COLO668 (cell line): Measurements from ENCODE around the gene XYLT1.

Experiments used
- DNase-seq: peaks from one replicate; lab custom pipeline; 2025; ENCODE audit not compliant: unreplicated experiment; lab: John Stamatoyannopoulos, UW

XYLT1 gene

DNA sequence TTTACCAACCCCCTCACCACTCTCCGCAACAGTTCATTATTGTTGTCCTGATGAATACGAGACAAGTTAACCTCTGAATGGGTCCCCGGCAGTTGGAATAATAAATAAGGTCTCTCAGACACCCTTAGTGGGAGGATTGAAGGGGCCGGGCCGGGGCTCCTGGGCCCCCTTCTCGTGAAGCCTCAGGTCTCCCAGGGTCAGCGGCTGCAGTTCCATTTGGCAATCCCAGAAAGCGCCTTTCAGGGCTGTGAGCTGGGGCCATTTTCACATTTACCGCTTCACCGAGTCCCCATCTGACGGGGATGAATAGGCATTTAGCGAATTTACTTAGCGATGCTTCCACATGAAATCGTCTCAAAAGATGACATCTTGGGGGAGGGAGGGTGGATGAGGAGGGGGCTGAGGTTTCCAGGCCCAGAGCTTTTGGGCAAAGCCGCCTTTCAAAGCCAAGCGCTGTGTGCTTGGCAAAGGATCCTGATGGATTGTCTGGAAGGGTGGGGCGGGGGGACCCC lies 309.8 kb downstream of the XYLT1 start:
- DNase-seq, result no peak

DNA sequence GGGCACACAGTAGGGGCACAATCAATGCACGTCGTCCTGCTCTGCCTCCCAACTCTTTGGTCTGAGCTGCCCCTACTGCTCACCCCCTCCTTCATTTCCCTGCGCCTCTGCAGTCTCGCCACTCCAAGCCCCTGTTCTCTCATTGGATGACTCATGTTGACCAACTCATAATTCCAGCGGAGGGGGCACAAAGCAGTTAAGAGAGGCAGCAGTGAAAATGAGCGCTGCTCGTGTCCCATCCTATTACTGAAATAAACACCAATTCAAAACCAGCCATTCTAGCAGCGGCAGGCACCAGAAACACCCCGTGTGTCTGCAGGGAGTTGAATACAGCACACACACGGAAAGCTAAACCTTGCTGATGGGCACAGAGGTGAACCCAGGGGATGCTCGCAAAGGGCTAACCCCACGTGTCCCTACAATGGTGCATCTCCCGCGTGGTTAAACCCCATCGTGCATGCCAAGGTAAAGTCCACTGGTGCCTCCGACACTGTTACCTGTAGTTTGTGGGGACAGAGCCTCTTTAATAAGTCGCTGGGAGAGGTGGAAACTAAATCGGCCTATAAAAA lies 310.4 kb downstream of the XYLT1 start:
- DNase-seq, result no peak

DNA sequence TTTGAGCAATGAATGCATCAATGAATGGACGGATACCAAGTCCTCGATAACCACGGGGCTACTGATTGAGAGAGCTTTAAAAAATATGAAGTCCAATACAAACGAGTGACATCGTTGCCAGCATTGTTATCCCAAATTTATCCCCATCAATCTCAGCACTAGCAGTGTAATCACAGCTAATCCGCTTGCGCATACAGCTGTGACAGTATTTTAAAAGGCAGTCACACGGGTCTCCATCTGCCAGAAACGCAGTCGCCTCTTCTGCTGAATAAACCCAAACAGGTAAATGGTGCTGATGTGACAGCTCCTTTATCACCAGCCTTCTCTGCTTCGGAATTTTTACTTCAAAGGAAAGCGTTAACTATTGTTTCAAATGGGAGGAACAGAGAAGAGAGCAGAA lies 311.1 kb downstream of the XYLT1 start:
- no peak for DNase-seq

DNA sequence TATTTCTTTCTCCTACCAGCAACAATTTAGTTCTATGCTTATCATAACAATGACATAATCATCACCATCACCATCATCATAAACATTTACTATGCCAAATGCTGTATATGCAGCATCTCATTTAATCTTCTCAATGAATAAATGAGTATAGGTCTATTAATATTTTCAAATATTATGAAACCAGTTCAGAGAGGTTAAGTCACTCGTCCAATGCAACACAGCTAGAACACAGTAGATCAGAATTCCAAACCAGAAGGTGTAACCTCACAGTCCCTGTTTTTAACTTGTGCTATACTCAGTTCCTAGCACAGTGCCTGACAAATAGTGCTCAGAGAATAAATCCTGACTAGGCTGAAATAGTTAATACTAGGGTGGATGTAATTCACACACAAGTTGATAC lies 314.8 kb downstream of the XYLT1 start:
- no peak for DNase-seq

DNA sequence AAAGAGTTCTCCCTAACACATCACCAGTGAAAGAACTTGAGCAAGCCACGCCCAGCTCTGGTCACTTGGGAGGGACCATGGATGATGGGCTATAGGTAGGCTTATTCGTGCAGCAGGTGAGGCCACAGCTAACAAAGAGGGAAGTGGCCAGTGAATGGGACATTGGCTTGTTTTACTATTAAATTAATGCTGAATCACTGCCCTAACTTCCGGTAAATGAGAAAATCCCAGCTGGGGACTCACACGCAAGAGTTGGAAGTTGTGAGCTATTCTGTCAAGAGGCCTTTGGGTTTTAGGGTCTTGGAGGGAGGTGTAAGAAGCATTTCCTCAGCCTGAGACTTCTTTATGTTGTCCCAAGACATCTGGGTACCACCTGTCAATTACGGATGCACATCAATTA lies 315.3 kb downstream of the XYLT1 start:
- DNase-seq, result no peak

DNA sequence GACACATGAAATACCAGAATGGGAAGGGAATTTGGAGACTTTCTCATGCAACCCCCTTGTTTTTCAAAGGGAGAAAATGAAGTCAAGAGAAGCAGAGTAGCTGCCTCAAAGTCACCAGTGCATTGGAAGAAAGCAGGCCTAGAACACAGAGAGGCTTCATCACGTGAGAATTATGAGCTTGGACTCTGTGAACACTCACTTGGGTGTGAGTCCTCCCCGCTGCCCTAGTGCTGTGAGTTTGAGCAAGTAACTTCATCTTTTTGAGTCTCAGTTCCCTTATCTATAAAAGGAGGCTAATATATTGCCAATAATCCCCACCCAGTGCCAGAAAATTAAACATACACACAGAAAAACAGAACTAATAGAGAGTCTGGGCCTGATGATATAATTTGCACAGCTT lies 315.8 kb downstream of the XYLT1 start:
- no peak for DNase-seq

DNA sequence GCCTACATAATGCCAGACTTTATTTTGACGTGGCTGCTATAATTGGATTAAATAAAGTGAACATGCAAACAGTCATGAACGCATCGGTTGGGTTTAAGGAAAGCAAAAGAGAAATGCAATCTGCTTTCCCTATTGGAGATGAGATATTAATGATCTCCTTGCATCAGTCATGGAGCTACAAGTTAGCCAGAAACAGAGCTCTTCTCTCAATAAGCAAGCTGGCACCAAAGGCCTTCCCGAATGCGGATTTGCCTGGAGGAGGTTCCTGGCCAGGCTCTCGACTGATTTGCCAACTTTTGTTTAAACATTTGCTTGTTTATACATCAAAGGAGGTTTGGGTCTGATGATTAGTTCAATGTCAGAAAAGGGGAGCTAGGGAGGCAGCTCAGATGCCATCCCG lies 318.4 kb downstream of the XYLT1 start:
- DNase-seq, result no peak

DNA sequence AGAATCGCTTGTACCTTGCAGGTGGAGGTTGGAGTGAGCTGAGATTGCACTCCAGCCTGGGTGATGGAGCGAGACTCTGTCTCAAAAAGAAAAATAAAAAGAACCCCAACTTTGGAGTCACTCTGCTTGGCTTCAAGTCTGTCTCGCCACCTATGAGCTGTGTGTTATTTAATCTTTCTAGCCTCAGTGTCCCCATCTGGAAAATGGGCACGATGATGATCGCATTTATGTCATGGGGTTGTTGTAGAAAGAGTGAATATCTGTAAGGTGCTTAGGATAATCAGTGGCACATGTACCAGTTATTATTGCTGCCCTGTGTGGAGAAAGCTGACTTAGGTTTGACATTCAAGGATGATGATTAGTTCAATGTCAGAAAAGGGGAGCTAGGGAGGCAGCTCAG lies 319.4 kb downstream of the XYLT1 start:
- no peak for DNase-seq

DNA sequence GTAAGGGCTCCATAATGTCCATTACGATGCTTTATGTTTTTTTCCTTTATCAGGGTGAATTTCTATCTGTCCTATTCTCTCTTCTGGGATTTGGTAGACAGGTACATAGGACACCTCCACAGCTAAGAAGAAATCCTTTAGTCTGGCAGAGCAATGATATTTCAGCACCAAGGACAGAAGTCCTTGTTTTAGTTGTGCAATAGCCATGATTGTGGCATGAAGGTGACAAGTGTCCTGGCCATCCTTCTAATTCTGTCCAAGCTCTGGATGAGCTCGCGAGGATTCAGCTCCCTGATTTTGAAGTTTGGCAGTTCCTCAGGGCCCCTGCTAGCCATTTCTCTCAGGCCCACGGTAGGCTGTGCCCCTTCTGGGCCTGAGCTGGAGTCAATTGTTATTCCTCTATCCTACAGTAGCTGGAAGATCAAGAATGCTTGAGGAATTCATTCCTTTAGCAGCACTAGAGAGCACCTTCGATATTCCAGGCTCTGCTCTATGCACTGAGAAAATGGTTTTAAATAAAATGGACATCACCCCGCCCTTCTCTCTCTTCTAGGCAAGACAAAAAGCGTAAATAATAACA lies 320.8 kb downstream of the XYLT1 start:
- no peak for DNase-seq

DNA sequence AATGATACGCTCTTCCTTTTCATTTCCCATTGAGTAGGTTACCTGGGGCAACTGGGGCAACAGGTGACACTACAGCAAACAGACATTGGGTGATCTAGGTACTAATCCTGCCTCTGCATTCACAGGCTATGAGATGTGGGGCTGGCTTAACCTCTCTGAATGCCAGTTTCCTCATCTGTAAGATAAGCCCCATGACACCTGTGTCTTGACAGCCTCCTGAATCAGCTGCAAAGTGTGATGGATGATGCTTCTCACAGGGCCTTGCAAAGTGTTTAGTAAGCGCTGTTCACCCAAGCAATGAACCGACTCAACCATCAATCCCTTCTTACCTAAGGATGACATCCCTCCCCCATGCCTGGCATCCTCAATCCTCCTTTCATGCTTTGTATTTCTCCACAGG lies 322.8 kb downstream of the XYLT1 start:
- no peak for DNase-seq

DNA sequence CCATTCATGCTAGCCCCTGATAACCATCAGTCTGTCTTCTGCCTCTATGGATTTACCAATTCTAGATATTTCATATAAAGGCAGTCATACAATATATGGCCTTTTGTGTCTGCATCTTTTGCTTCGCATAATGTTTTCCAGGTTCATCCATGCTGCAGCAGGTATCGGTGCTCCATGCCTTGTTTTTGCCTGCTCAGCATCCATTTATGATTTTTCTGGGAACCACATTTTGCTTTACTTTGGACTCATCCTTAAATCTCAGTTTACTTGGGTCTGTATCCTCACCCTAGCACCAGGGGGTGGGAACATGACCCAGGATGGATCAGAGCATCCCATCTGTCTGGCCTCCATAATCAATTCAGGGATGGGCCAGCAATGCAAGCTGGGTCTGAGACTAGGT lies 325.7 kb downstream of the XYLT1 start:
- DNase-seq, result no peak

DNA sequence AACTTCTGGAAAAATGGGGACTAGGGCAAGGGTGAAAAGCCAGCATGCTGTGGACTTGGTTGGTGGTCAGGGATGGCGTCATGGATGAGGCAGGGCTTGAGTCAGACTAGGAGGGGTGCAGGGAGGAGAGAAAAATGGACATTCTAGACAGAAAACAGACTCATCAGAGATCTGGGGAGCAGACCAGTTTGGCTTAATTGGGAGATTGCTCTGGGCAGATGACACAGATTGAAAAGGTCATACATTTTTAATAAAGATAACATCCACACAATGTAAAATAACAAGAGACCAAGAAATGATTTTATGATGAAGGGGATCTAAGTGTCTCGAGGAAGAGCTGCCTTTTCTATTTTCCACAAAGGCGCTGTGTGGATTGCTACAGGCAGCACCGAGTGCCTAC lies 326.3 kb downstream of the XYLT1 start:
- DNase-seq, result no peak

DNA sequence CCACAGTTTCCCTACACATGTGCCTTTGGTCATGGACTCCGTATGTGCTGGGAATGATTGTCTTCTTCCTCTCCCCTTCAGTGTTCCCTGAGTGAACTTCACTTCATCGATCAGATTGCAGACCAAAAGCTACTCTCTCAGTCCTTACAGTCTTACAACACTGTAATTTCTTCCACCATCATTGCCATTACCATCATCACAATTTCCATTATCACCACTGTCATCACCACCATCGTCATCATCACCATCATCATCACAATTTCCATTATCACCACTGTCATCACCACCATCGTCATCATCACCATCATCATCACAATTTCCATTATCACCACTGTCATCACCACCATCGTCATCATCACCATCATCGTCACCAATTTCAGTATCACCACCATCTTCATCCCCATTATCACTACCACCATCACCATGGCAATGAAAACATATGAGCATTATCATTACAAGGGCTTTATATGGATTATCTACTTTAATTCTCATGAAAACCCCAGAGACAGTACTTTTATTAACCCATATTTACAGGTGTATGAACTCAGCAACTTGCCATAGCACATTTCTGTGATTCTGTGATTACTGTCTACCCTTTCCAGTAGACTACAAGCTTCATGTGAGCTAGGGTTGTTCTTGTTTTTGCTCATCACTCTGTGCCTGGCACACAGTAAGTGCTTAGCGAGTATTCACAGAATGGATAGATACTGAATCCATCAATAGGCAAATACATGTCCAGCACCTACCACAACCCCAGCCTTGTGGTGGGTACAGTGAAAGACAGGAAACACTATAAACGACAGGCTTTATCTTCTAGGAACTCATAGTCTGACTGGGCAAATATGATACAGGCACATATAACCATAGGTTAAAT lies 327.0 kb downstream of the XYLT1 start:
- DNase-seq, result no peak

DNA sequence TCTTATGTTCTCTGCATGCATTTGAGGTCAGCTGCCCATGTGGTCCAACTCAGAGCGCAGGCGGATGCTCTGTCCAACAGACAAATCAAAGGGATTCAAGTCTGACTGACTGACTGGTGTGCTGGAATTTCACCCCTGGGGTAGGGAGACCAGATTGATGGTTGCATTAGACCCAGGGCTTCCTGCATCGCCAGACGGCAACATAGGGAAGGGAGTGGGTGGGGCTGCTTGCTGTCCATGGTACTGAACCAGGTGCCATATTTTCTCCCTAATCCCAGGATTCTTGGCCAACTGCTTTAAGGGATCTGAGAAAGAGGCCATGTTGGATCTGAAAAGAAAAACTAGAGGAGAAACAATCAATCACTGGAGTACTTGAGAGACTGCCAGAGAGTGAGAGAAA lies 332.0 kb downstream of the XYLT1 start:
- DNase-seq, result no peak

DNA sequence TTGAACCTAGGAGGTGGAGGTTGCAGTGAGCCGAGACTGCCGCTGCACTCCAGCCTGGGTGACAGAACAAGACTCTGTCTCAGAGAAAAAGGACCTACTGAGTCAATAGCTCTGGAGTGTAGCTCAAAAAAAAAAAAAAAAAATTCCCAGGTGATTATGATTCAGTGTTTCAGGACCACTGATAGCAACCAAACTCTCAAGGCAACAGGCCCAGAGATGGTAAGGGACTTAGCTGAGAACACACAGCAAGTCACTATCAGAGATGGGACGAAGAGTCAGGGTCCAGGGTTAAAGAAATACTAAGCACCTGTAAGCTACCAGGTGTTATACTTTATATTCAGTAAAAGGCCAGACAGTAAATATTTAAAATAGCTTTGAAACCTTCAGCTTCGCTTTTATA lies 335.3 kb downstream of the XYLT1 start:
- no peak for DNase-seq

DNA sequence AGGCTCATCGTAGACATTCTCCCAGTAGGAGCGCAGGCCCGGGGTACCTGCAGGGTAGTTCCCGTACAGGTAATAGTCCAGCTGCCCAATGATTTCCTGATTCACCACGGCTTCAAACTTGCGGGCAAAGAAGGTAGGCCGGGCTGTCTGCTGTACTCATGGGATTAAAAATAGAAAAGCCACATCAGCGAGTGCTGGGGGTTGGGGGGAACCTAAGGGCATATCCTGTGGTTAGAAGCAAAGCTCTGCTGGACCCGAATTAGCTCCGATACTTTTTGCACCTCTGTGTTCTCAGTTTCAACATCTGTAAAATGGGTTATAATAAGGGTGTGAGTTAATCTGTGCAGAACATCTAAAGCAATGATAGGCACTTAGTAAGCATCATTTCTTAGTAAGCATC lies 336.2 kb downstream of the XYLT1 start:
- no peak for DNase-seq

DNA sequence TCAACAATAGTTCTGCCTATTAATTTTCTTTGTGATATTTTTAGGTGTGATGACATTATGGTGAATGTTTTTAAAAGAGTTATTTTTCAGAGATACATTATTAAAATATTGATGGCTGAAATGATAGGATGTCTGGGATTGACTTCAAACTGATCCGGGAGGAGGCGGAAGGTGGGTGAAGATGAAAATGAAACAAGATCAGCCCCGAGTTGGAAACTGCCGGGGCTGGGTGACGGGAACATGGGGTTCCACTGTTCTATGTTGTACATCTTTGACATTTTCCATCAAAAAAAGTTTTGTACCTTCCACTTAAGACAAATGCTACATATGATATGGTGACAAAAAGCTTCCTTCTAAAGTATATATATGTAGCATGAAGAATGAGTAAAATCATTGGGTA lies 336.9 kb downstream of the XYLT1 start:
- no peak for DNase-seq

DNA sequence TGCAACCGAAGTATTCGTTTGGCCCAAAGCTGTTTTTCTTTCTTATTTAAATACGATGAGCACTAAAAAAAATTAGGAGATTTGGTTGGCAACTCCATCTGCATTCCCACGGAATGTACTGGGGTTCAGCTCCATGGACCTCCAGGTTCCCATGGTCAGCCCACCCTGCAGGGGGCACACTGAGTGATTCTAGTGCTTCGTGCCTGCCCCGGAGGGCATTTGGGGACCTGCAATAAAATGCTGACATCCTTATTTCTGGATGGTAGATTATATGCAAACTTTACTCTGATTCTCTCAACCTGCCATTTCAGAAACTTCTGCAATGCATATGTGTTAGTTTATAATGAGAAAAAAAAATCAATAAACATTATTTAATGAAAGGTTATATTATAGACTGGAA lies 339.4 kb downstream of the XYLT1 start:
- DNase-seq, result no peak

DNA sequence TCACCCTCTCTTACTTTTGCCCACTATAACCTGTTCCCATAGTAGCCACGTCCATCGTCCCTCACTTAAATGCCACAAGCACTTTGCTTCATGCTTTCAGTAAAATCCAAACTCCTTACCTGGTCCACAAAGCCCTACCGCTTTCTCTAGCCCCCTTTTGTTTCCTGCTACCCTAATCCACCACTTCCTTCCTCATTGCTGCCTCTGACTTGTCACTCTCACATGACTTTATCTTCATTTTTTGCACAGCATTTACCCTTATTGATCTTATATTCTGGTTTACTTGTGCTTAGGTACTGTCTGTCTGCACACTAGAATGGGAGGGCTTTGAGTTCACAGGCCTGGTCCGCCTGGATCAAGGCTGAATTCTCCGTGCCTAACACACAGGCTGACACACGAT lies 340.0 kb downstream of the XYLT1 start:
- no peak for DNase-seq

DNA sequence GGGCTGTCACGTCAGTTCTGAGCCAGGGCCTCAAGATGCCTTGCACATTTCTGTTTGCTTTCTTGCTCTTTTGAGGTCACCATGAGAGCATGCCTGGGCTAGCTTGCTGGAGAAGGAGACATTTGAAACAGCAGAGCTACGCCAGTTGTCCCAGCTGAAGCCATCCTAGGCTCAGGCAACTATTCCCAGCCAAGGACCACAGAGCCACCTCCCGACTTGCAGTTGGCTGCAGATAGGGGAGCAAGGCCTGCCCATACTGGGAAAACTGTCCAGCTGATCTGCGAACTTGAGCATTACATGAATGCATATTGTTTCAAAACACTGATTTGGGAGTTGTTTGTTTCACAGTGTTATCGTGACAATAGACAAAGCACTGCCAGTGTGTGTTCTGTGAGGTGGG lies 340.8 kb downstream of the XYLT1 start:
- DNase-seq, result no peak

DNA sequence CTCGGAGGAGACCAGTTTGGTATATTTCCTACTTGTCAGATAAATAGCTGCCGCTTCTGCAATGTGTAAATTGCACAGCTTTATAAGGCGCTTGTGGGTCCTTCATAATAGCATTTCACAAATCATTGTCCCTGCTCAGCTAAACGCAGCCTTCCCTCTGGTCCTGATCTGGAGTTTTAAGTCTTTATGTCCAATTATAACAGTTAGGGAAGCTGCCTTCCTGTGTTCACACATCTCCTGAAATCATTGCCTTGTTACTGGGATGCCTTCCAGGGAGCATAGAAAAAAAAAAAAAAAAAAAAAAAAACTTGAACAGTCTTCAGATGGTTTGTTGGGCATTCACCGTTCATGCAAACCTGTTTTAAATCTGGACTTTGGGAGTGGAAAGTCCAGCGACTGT lies 342.0 kb downstream of the XYLT1 start:
- no peak for DNase-seq

DNA sequence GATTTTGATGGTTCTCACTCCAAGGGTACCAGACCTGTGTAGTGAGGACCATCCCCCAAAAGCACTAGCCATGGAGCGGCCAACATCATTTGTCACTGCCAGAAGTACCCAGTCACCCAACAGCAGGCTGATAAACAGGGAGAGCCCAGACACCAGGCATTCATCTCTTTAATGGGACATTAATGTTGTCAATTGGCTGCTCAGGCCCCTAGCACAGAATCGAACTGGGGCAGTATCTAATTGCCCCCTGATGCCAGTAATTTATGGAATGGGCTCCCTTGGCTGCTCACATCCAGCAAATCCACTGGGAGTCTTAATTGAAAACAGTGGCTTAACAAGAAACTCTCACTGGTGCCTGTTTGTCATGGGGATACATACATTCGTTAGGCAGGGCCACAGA lies 344.6 kb downstream of the XYLT1 start:
- DNase-seq, result no peak
